ENCODE results near the gene KDM1B. TPM values are rescaled to one million over a fixed set of nuclear protein-coding genes. Genes with fewer than 3 reads are reported as not detected.

Gene KDM1B
- total RNA-seq, 1 experiment from 2014 or later = 15.8 TPM

- POLR2A ChIA-PET (ENCODE audit: low non-redundant PET) = no interaction called here
- BruUV-seq (replicated peaks) = TSS peak; percentile 83
- peak overlapping the region; percentile 69 for H3K4me3 ChIP-seq (ENCODE audit: low read depth, low read length, poor library complexity, severe bottlenecking)
- no peak for TF ChIP-seq EZH2 (IDR thresholded peaks at IDR 0.05; ENCODE audit: borderline replicate concordance, low read depth, low read length, poor library complexity, severe bottlenecking)
- no peaks in the 10 kb centered on the region for H3K27me3 ChIP-seq (replicated peaks; ENCODE audit: insufficient read depth, low read depth, low read length, poor library complexity)
- H3K27ac ChIP-seq (ENCODE audit: low read depth, low read length, poor library complexity, severe bottlenecking) = peak overlapping the region; percentile 87
- no peak for DNase-seq (ENCODE audit: low spot score)
- H3K4me1 ChIP-seq (ENCODE audit: insufficient read depth, low read length, poor library complexity, severe bottlenecking) = peaks cover 44% of the 10 kb centered on the region
- CTCF ChIA-PET = no interaction called here
- intact Hi-C loops (cut with micrococcal nuclease; ENCODE audit: unreplicated experiment) = loop anchor here (5.0 kb wide), 1 partner anchor 237 kb away; no protein-coding TSS in a partner anchor
- no peaks in the 10 kb centered on the region for H3K9me3 ChIP-seq (ENCODE audit: low read depth, low read length, poor library complexity, severe bottlenecking)
- peaks cover 10% of the 10 kb centered on the region for H3K36me3 ChIP-seq (ENCODE audit: insufficient read depth, low read length, poor library complexity, severe bottlenecking)
These were observed 109.7 kb downstream of the KDM1B start for GRCh38 chr6:18264923-18265377.

- no TSS peak for BruUV-seq (replicated peaks)
- H3K4me3 ChIP-seq (ENCODE audit: low read depth, low read length, poor library complexity, severe bottlenecking) = peak overlapping the region; percentile 69
- peaks cover 34% of the 10 kb centered on the region for H3K4me1 ChIP-seq (ENCODE audit: insufficient read depth, low read length, poor library complexity, severe bottlenecking)
- no peak for DNase-seq (ENCODE audit: low spot score)
- CTCF ChIA-PET = no interaction called here
- H3K9me3 ChIP-seq (ENCODE audit: low read depth, low read length, poor library complexity, severe bottlenecking) = no peaks in the 10 kb centered on the region
- peaks cover 10% of the 10 kb centered on the region for H3K36me3 ChIP-seq (ENCODE audit: insufficient read depth, low read length, poor library complexity, severe bottlenecking)
- POLR2A ChIA-PET (ENCODE audit: low non-redundant PET) = no interaction called here
- intact Hi-C loops (cut with micrococcal nuclease; ENCODE audit: unreplicated experiment) = no loop called here
- H3K27ac ChIP-seq (ENCODE audit: low read depth, low read length, poor library complexity, severe bottlenecking) = no peak overlapping the region
- no peaks in the 10 kb centered on the region for H3K27me3 ChIP-seq (replicated peaks; ENCODE audit: insufficient read depth, low read depth, low read length, poor library complexity)
- TF ChIP-seq EZH2 (IDR thresholded peaks at IDR 0.05; ENCODE audit: borderline replicate concordance, low read depth, low read length, poor library complexity, severe bottlenecking) (no peak), CTCF (conservative IDR thresholded peaks at IDR 0.05; ENCODE audit: low read depth, low read length) (no peak)
These were observed 110.7 kb downstream of the KDM1B start for GRCh38 chr6:18265787-18266522.

GRCh38 chr6:18266523-18266912 lies 111.3 kb downstream of the KDM1B start:
- H3K9me3 ChIP-seq (ENCODE audit: low read depth, low read length, poor library complexity, severe bottlenecking) = no peaks in the 10 kb centered on the region

More at GRCh38 chr6:18266523-18266912, 111.3 kb downstream of the KDM1B start:
- H3K4me1 ChIP-seq (ENCODE audit: insufficient read depth, low read length, poor library complexity, severe bottlenecking) = peaks cover 29% of the 10 kb centered on the region
- ChIA-PET CTCF (no interaction called here), POLR2A (ENCODE audit: low non-redundant PET) (no interaction called here)
- BruUV-seq (replicated peaks) = no TSS peak
- intact Hi-C loops (cut with micrococcal nuclease; ENCODE audit: unreplicated experiment) = no loop called here
- no peaks in the 10 kb centered on the region for H3K27me3 ChIP-seq (replicated peaks; ENCODE audit: insufficient read depth, low read depth, low read length, poor library complexity)
- no peak overlapping the region for H3K27ac ChIP-seq (ENCODE audit: low read depth, low read length, poor library complexity, severe bottlenecking)
- H3K36me3 ChIP-seq (ENCODE audit: insufficient read depth, low read length, poor library complexity, severe bottlenecking) = peaks cover 8% of the 10 kb centered on the region
- no peak overlapping the region for H3K4me3 ChIP-seq (ENCODE audit: low read depth, low read length, poor library complexity, severe bottlenecking)
- no peak for TF ChIP-seq EZH2 (IDR thresholded peaks at IDR 0.05; ENCODE audit: borderline replicate concordance, low read depth, low read length, poor library complexity, severe bottlenecking)
- no peak for TF ChIP-seq CTCF (conservative IDR thresholded peaks at IDR 0.05; ENCODE audit: low read depth, low read length)
- no peak for DNase-seq (ENCODE audit: low spot score)

Measured in A673 (cell line).